HepG2 (cell line): ENCODE measurements around the gene STIMATE. TPM values are rescaled to one million over a fixed set of nuclear protein-coding genes. Genes with fewer than 3 reads are reported as not detected.
A peak's percentile ranks its signal among the peaks of the same experiment; 100 is the strongest.

Source experiments
- ATAC-seq: fragments of 200-7000 bp; cut with Tn5 transposase; 3 replicates; pipeline ENCODE4 v1.9.1; 2020; ENCODE audit warnings: mild to moderate bottlenecking, moderate library complexity
- BruUV-seq: library from RNA; stranded (reverse); fragments of 400-500 nt; replicated peaks from 2 replicates; lab custom pipeline; 2021; lab: Mats Ljungman, UMichigan
- CTCF ChIA-PET: fragments of 300-600 bp; formaldehyde crosslinking; extraction: SDS; loops from one replicate; lab custom pipeline; 2021; ENCODE audit warnings: low total read pairs, inconsistent platforms, low intra/inter-chr PET ratio; lab: Yijun Ruan, JAX
- POLR2A ChIA-PET: fragments of 350-600 bp; sonication (Branson Sonifier 250); formaldehyde crosslinking; loops from one replicate; lab custom pipeline; 2020; ENCODE audit warnings: antibody characterized with exemption, inconsistent platforms; lab: Yijun Ruan, JAX
- DNase-seq: peaks from one replicate; pipeline ENCODE4 v3.0.0-alpha.2; 2015; ENCODE audit warnings: low spot score
- FAIRE-seq: peaks from 3 replicates; lab custom pipeline; 2011; peaks lifted over from hg19 to GRCh38; lab: Jason Lieb, UNC
- H2AFZ ChIP-seq: one replicate; pipeline ENCODE4 v1.6.1; 2011; ENCODE audit warnings: low read length, inconsistent platforms
- H3K27ac ChIP-seq: fragments of 300-600 bp; 3 replicates; pipeline ENCODE4 v1.8.0; 2011; ENCODE audit warnings: mixed run types, mild to moderate bottlenecking, mixed read lengths, low read length, inconsistent platforms; ENCODE audit not compliant: insufficient read depth; ENCODE audit errors: extremely low read length
- H3K27me3 ChIP-seq, 2 experiments: fragments of 200-600 bp in 1 of 2; 2 replicates in 1 of 2; 3 replicates in 1 of 2; pipeline versions ENCODE4 v1.6.0 to v1.8.0; 2011; ENCODE audit warnings: low read length in 2 of 2, mild to moderate bottlenecking in 2 of 2, moderate library complexity in 2 of 2, inconsistent platforms in 1 of 2; ENCODE audit not compliant: insufficient read depth in 2 of 2, control insufficient read depth in 1 of 2
- H3K36me3 ChIP-seq, 2 experiments: fragments of 200-600 bp in 1 of 2; replicated peaks in 1 of 2; 2 replicates in 1 of 2; 3 replicates in 1 of 2; pipeline versions ENCODE4 v1.5.1 to v1.8.0; 2011; ENCODE audit warnings: low read length in 2 of 2, inconsistent platforms in 1 of 2; ENCODE audit not compliant: insufficient read depth in 2 of 2, control insufficient read depth in 1 of 2
- H3K4me1 ChIP-seq: 2 replicates; pipeline ENCODE4 v1.5.1; 2012; ENCODE audit warnings: low read length, inconsistent platforms; ENCODE audit not compliant: insufficient read depth
- H3K4me2 ChIP-seq: 2 replicates; pipeline ENCODE4 v1.6.0; 2011; ENCODE audit warnings: low read depth, low read length, inconsistent platforms
- H3K4me3 ChIP-seq, 3 experiments: fragments of 200-600 bp in 1 of 3; sonication (generic), shearing (Covaris generic) in 1 of 3; replicated peaks in 1 of 3; 2 replicates each; pipeline ENCODE4 v1.5.1; 2011 to 2016; ENCODE audit warnings: low read length in 3 of 3, inconsistent platforms in 2 of 3, low read depth in 2 of 3, mild to moderate bottlenecking in 2 of 3, control low read depth in 1 of 3, mixed read lengths in 1 of 3; ENCODE audit not compliant: insufficient read depth in 1 of 3
- H3K79me2 ChIP-seq: one replicate; pipeline ENCODE4 v1.6.1; 2011; ENCODE audit warnings: low read length, inconsistent platforms; ENCODE audit not compliant: insufficient read depth
- H3K9ac ChIP-seq: 2 replicates; pipeline ENCODE4 v1.6.0; 2011; ENCODE audit warnings: mild to moderate bottlenecking, low read depth, low read length, inconsistent platforms; ENCODE audit not compliant: insufficient read depth
- H3K9me3 ChIP-seq: 2 replicates; pipeline ENCODE4 v1.5.1; 2012; ENCODE audit warnings: mild to moderate bottlenecking, low read length
- H4K20me1 ChIP-seq: 2 replicates; pipeline ENCODE4 v1.6.0; 2011; ENCODE audit warnings: inconsistent platforms, mild to moderate bottlenecking, low read length, moderate library complexity; ENCODE audit not compliant: insufficient read depth
- ETS1 ChIP-seq: sonication (generic); formaldehyde crosslinking; IDR thresholded peaks from 2 replicates; pipeline ENCODE4 v1.4.0; 2020; ENCODE audit warnings: missing genetic modification reagents
- GABPB1 ChIP-seq: IDR thresholded peaks from 2 replicates; pipeline ENCODE4 v1.6.1; 2016; ENCODE audit warnings: mild to moderate bottlenecking, missing genetic modification reagents, moderate library complexity, missing compliant biosample characterization
- MIER3 ChIP-seq: IDR thresholded peaks from 2 replicates; pipeline ENCODE4 v1.6.1; 2016; ENCODE audit warnings: missing compliant biosample characterization, borderline replicate concordance
- MYC ChIP-seq: sonication (generic); formaldehyde crosslinking; IDR thresholded peaks from 2 replicates; pipeline ENCODE4 v1.9.0; 2021; ENCODE audit warnings: missing genetic modification reagents, borderline replicate concordance
- RAD21 ChIP-seq: fragments of 450-650 bp; formaldehyde crosslinking; IDR thresholded peaks from 2 replicates; pipeline ENCODE4 v1.5.0; 2020; ENCODE audit warnings: mild to moderate bottlenecking
- RBM22 ChIP-seq: fragments of 200-400 bp; formaldehyde crosslinking; optimal IDR thresholded peaks from 2 replicates; pipeline ENCODE3; 2017; ENCODE audit warnings: mild to moderate bottlenecking, low read length, moderate library complexity
- SNAPC5 ChIP-seq: sonication (generic); formaldehyde crosslinking; IDR thresholded peaks from 2 replicates; pipeline ENCODE4 v1.8.1; 2023; ENCODE audit warnings: mild to moderate bottlenecking, missing genetic modification reagents, borderline replicate concordance
- TFAP4 ChIP-seq: sonication (generic); IDR thresholded peaks from 2 replicates; pipeline ENCODE4 v1.6.1; 2016; ENCODE audit warnings: low read depth, borderline replicate concordance
- ZHX1 ChIP-seq: sonication (generic); formaldehyde crosslinking; IDR thresholded peaks from 2 replicates; pipeline ENCODE4 v1.8.1; 2022; ENCODE audit warnings: low read depth, mild to moderate bottlenecking, missing genetic modification reagents
- ZNF414 ChIP-seq: sonication (generic); formaldehyde crosslinking; IDR thresholded peaks from 2 replicates; pipeline ENCODE4 v1.5.0; 2020; ENCODE audit warnings: missing genetic modification reagents
- ZNF558 ChIP-seq: sonication (generic); formaldehyde crosslinking; IDR thresholded peaks from 2 replicates; pipeline ENCODE4 v1.9.0; 2022; ENCODE audit warnings: mild to moderate bottlenecking, missing genetic modification reagents, borderline replicate concordance
- ZNF792 ChIP-seq: IDR thresholded peaks from 2 replicates; pipeline ENCODE4 v1.6.1; 2016
- WGBS: methylation state at CpG from one replicate; pipeline ENCODE4 v1.1.6; 2017; ENCODE audit warnings: low lambda C conversion rate; 5-methylcytosine and 5-hydroxymethylcytosine counted together
- in situ Hi-C: cut with HindIII; loops from 2 replicates; pipeline ENCODE4 v1.10.0; 2017; ENCODE audit warnings: low pct_unique_long_range_greater_than_20kb; ENCODE audit not compliant: extremely low pct_ligation_motif_present
- intact Hi-C: fragments of 100-400 bp; cut with micrococcal nuclease; formaldehyde crosslinking; loops from one replicate; pipeline ENCODE4 v1.10.0; 2022; ENCODE audit not compliant: unreplicated experiment
- polyA plus RNA-seq, 8 experiments: library from polyadenylated mRNA; depleted of rRNA in 3 of 8; stranded (reverse) in 7 of 8; unstranded in 1 of 8; fragments of >200 nt; fragmentation: Illumina TruSeq in 4 of 8; extraction: Trizol in 4 of 8; gene quantifications; 2 replicates each; pipeline versions ENCODE4 v1.2.1 to v1.2.3, GENCODE V29; 2011 to 2016; ENCODE audit warnings: low read depth in 4 of 8, missing spikeins in 1 of 8, mixed read lengths in 1 of 8; ENCODE audit not compliant: insufficient read depth in 1 of 8
- total RNA-seq, 5 experiments: library from RNA; depleted of rRNA; stranded (reverse); fragments of >200 nt; fragmentation: Illumina TruSeq; extraction: Trizol; gene quantifications; 2 replicates each; pipeline ENCODE4 v1.2.3, GENCODE V29; 2016; ENCODE audit warnings: low read depth in 1 of 5
- TF ChIP-seq, protein P1 (sequence below), 2 experiments: IDR thresholded peaks; 2 replicates each; pipeline ENCODE4 v1.6.1; 2011 to 2012; ENCODE audit warnings: low read length in 2 of 2, borderline replicate concordance in 1 of 2, low read depth in 1 of 2, mild to moderate bottlenecking in 1 of 2, moderate library complexity in 1 of 2
- TF ChIP-seq, protein P2 (sequence below): sonication (generic); formaldehyde crosslinking; IDR thresholded peaks from 2 replicates; pipeline ENCODE4 v1.5.0; 2020; ENCODE audit warnings: missing genetic modification reagents

Gene STIMATE
- total and polyA plus RNA-seq, 2 of the 13 experiments (the other 11 are each of a cell fraction or from before 2014, with no cell fraction given): 5.7 to 11.7 TPM

- WGBS: 82% methylated on average over 9 of the region's 9 CpGs
- no TSS peak for BruUV-seq
- H3K27ac ChIP-seq: peak overlapping the region; percentile 23
- TF ChIP-seq RBM22: no peak
- TF ChIP-seq TFAP4: no peak
- no peak for TF ChIP-seq ZHX1 (CRISPR knock-in tag)
- no peak for TF ChIP-seq ZNF558
- TF ChIP-seq ZNF414 (CRISPR knock-in tag): no peak
- TF ChIP-seq GABPB1 (CRISPR knock-in tag): no peak
- no peak for TF ChIP-seq MYC
- TF ChIP-seq MIER3 (CRISPR knock-in tag): no peak
- TF ChIP-seq RAD21: no peak
- TF ChIP-seq, protein P1, sequence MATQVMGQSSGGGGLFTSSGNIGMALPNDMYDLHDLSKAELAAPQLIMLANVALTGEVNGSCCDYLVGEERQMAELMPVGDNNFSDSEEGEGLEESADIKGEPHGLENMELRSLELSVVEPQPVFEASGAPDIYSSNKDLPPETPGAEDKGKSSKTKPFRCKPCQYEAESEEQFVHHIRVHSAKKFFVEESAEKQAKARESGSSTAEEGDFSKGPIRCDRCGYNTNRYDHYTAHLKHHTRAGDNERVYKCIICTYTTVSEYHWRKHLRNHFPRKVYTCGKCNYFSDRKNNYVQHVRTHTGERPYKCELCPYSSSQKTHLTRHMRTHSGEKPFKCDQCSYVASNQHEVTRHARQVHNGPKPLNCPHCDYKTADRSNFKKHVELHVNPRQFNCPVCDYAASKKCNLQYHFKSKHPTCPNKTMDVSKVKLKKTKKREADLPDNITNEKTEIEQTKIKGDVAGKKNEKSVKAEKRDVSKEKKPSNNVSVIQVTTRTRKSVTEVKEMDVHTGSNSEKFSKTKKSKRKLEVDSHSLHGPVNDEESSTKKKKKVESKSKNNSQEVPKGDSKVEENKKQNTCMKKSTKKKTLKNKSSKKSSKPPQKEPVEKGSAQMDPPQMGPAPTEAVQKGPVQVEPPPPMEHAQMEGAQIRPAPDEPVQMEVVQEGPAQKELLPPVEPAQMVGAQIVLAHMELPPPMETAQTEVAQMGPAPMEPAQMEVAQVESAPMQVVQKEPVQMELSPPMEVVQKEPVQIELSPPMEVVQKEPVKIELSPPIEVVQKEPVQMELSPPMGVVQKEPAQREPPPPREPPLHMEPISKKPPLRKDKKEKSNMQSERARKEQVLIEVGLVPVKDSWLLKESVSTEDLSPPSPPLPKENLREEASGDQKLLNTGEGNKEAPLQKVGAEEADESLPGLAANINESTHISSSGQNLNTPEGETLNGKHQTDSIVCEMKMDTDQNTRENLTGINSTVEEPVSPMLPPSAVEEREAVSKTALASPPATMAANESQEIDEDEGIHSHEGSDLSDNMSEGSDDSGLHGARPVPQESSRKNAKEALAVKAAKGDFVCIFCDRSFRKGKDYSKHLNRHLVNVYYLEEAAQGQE (IDR thresholded peaks at IDR 0.05; ENCODE audit: borderline replicate concordance in 1 of 2, low read depth in 1 of 2, low read length in 2 of 2): no peak
- TF ChIP-seq, protein P2, sequence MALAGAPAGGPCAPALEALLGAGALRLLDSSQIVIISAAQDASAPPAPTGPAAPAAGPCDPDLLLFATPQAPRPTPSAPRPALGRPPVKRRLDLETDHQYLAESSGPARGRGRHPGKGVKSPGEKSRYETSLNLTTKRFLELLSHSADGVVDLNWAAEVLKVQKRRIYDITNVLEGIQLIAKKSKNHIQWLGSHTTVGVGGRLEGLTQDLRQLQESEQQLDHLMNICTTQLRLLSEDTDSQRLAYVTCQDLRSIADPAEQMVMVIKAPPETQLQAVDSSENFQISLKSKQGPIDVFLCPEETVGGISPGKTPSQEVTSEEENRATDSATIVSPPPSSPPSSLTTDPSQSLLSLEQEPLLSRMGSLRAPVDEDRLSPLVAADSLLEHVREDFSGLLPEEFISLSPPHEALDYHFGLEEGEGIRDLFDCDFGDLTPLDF (CRISPR knock-in tag): no peak
- TF ChIP-seq ETS1: no peak
- TF ChIP-seq ZNF792 (CRISPR knock-in tag): no peak
- no peak for TF ChIP-seq SNAPC5
These were observed 25.6 kb downstream of the STIMATE start for GRCh38 chr3:52871761-52872160.

More at GRCh38 chr3:52871761-52872160, 25.6 kb downstream of the STIMATE start:
- ChIA-PET CTCF (no interaction called here), POLR2A (no interaction called here)
- H3K79me2 ChIP-seq: no peaks in the 10 kb centered on the region
- in situ Hi-C loops: no loop called here
- no peaks in the 10 kb centered on the region for H3K27me3 ChIP-seq
- H3K36me3 ChIP-seq: no peaks in the 10 kb centered on the region
- H3K4me3 ChIP-seq: no peak overlapping the region
- no peak overlapping the region for H2AFZ ChIP-seq
- no peaks in the 10 kb centered on the region for H4K20me1 ChIP-seq
- no peak for DNase-seq
- intact Hi-C loops: no loop called here
- H3K4me2 ChIP-seq: no peak overlapping the region
- H3K9ac ChIP-seq: no peak overlapping the region
- no peak for FAIRE-seq
- peaks cover 36% of the 10 kb centered on the region for H3K4me1 ChIP-seq
- H3K9me3 ChIP-seq: no peaks in the 10 kb centered on the region
- ATAC-seq: no peak
